Measurements from ENCODE around the gene STK10.

The STK10 gene

GRCh38 chr5:172147857-172148256 lies 40.2 kb downstream of the STK10 start:
- Histone ChIP-seq H3K27ac (replicated peaks) (no peak overlapping the region), H3K27me3 (ENCODE audit: insufficient read depth, poor library complexity, severe bottlenecking) (no peaks in the 10 kb centered on the region), H3K4me3 (replicated peaks; ENCODE audit: insufficient read depth, low read length) (no peak overlapping the region)
- DNase-seq (ENCODE audit: low read depth in 1 of 2, low spot score in 1 of 2): no peak
- TF ChIP-seq POLR2AphosphoS5 (IDR thresholded peaks at IDR 0.05; ENCODE audit: low read depth) (no peak), GABPA (IDR thresholded peaks at IDR 0.05; ENCODE audit: low read depth) (no peak), CTCF (IDR thresholded peaks at IDR 0.05; ENCODE audit: insufficient read depth, low read length) (no peak), REST (IDR thresholded peaks at IDR 0.05; ENCODE audit: insufficient replicate concordance, low read depth) (no peak)

- no peak overlapping the region for H3K27ac ChIP-seq (replicated peaks)
- DNase-seq (ENCODE audit: low read depth in 1 of 2, low spot score in 1 of 2): no peak
- TF ChIP-seq GABPA (IDR thresholded peaks at IDR 0.05; ENCODE audit: low read depth): no peak
- no peak overlapping the region for H3K4me3 ChIP-seq (replicated peaks; ENCODE audit: insufficient read depth, low read length)
- no peaks in the 10 kb centered on the region for H3K27me3 ChIP-seq (ENCODE audit: insufficient read depth, poor library complexity, severe bottlenecking)
Measured at GRCh38 chr5:172146748-172147092, 41.3 kb downstream of the STK10 start.

- H3K27ac ChIP-seq (replicated peaks): no peak overlapping the region
- DNase-seq (ENCODE audit: low read depth in 1 of 2, low spot score in 1 of 2): no peak
- TF ChIP-seq SPI1 (IDR thresholded peaks at IDR 0.05; ENCODE audit: borderline replicate concordance, low read depth): no peak
- no peak for TF ChIP-seq GABPA (IDR thresholded peaks at IDR 0.05; ENCODE audit: low read depth)
- no peak for TF ChIP-seq POLR2AphosphoS5 (IDR thresholded peaks at IDR 0.05; ENCODE audit: low read depth)
- no peak for TF ChIP-seq CTCF (IDR thresholded peaks at IDR 0.05; ENCODE audit: insufficient read depth, low read length)
- TF ChIP-seq REST (IDR thresholded peaks at IDR 0.05; ENCODE audit: insufficient replicate concordance, low read depth): no peak
- H3K27me3 ChIP-seq (ENCODE audit: insufficient read depth, poor library complexity, severe bottlenecking): no peaks in the 10 kb centered on the region
- no peak overlapping the region for H3K4me3 ChIP-seq (replicated peaks; ENCODE audit: insufficient read depth, low read length)
Measured at GRCh38 chr5:172145870-172146747, 41.9 kb downstream of the STK10 start.

- no peak for TF ChIP-seq SPI1 (IDR thresholded peaks at IDR 0.05; ENCODE audit: borderline replicate concordance, low read depth)
- TF ChIP-seq CTCF (IDR thresholded peaks at IDR 0.05; ENCODE audit: insufficient read depth, low read length): no peak
- TF ChIP-seq POLR2AphosphoS5 (IDR thresholded peaks at IDR 0.05; ENCODE audit: low read depth): no peak
- TF ChIP-seq REST (IDR thresholded peaks at IDR 0.05; ENCODE audit: insufficient replicate concordance, low read depth): no peak
- TF ChIP-seq GABPA (IDR thresholded peaks at IDR 0.05; ENCODE audit: low read depth): no peak
- no peak for DNase-seq (ENCODE audit: low read depth in 1 of 2, low spot score in 1 of 2)
- Histone ChIP-seq H3K27ac (replicated peaks) (no peak overlapping the region), H3K4me3 (replicated peaks; ENCODE audit: insufficient read depth, low read length) (no peak overlapping the region), H3K27me3 (ENCODE audit: insufficient read depth, poor library complexity, severe bottlenecking) (no peaks in the 10 kb centered on the region)
Measured at GRCh38 chr5:172144931-172145869, 42.8 kb downstream of the STK10 start.
